A673 (cell line): Measurements from ENCODE around the gene CDON. TPM values are rescaled to one million over a fixed set of nuclear protein-coding genes. Genes with fewer than 3 reads are reported as not detected.

Source experiments
- BruUV-seq: library from RNA; stranded (reverse); fragments of 400-500 nt; replicated peaks from 2 replicates; lab custom pipeline; 2021; lab: Mats Ljungman, UMichigan
- CTCF ChIA-PET: fragments of 300-600 bp; sonication (Branson Sonifier 250); formaldehyde crosslinking; loops from one replicate; lab custom pipeline; 2022; ENCODE audit warnings: antibody characterized with exemption; lab: Charles Lee
- POLR2A ChIA-PET: fragments of 300-600 bp; sonication (Branson Sonifier 250); formaldehyde crosslinking; loops from one replicate; lab custom pipeline; 2022; ENCODE audit warnings: antibody characterized with exemption; ENCODE audit not compliant: low non-redundant PET; lab: Charles Lee
- DNase-seq: peaks from one replicate; pipeline ENCODE4 v3.0.0-alpha.2; 2015; ENCODE audit warnings: low spot score
- H3K27ac ChIP-seq: fragments of 200-600 bp; sonication (generic); 2 replicates; pipeline ENCODE4 v1.5.1; 2016; ENCODE audit warnings: mixed run types, low read depth, mild to moderate bottlenecking, mixed read lengths, antibody characterized with exemption, low read length; ENCODE audit not compliant: poor library complexity, severe bottlenecking
- H3K27me3 ChIP-seq: fragments of 200-600 bp; sonication (generic); replicated peaks from 2 replicates; pipeline ENCODE4 v1.6.1; 2017; ENCODE audit warnings: mixed run types, low read depth, mild to moderate bottlenecking, mixed read lengths, antibody characterized with exemption, low read length; ENCODE audit not compliant: insufficient read depth, poor library complexity
- H3K36me3 ChIP-seq: fragments of 200-600 bp; sonication (generic); 2 replicates; pipeline ENCODE4 v1.6.1; 2016; ENCODE audit warnings: mixed run types, mild to moderate bottlenecking, mixed read lengths, antibody characterized with exemption, low read length; ENCODE audit not compliant: insufficient read depth, poor library complexity, severe bottlenecking
- H3K4me1 ChIP-seq: fragments of 200-600 bp; sonication (generic); 2 replicates; pipeline ENCODE4 v1.6.1; 2017; ENCODE audit warnings: mixed run types, mild to moderate bottlenecking, mixed read lengths, antibody characterized with exemption, low read length; ENCODE audit not compliant: insufficient read depth, poor library complexity, severe bottlenecking
- H3K4me3 ChIP-seq: fragments of 200-600 bp; sonication (generic); 2 replicates; pipeline ENCODE4 v1.5.1; 2016; ENCODE audit warnings: low read depth, mixed run types, mild to moderate bottlenecking, mixed read lengths, low read length; ENCODE audit not compliant: poor library complexity, severe bottlenecking
- H3K9me3 ChIP-seq: fragments of 200-600 bp; sonication (generic); 2 replicates; pipeline ENCODE4 v1.6.1; 2016; ENCODE audit warnings: mixed run types, low read depth, mild to moderate bottlenecking, mixed read lengths, antibody characterized with exemption, low read length; ENCODE audit not compliant: poor library complexity, severe bottlenecking
- EZH2 ChIP-seq: fragments of 200-600 bp; sonication (generic); IDR thresholded peaks from 2 replicates; pipeline ENCODE4 v1.6.1; 2017; ENCODE audit warnings: borderline replicate concordance, low read depth, mild to moderate bottlenecking, mixed read lengths, antibody characterized with exemption, low read length; ENCODE audit not compliant: poor library complexity, severe bottlenecking
- intact Hi-C: fragments of 100-400 bp; cut with micrococcal nuclease; formaldehyde crosslinking; loops from one replicate; pipeline ENCODE4 v1.10.0; 2022; ENCODE audit not compliant: unreplicated experiment
- total RNA-seq: library from RNA; stranded (reverse); gene quantifications from 2 replicates; pipeline ENCODE4 v1.2.3, GENCODE V29; 2021
- TF ChIP-seq, protein P1 (sequence below): fragments of 300-800, 200-600 bp; sonication (generic); conservative IDR thresholded peaks from 2 replicates; pipeline ENCODE4 v1.5.1; 2017; ENCODE audit warnings: low read depth, mild to moderate bottlenecking, antibody characterized with exemption, low read length, moderate library complexity, mixed read lengths

CDON gene
- total RNA-seq, 1 experiment from 2014 or later = 25.3 TPM

DNA sequence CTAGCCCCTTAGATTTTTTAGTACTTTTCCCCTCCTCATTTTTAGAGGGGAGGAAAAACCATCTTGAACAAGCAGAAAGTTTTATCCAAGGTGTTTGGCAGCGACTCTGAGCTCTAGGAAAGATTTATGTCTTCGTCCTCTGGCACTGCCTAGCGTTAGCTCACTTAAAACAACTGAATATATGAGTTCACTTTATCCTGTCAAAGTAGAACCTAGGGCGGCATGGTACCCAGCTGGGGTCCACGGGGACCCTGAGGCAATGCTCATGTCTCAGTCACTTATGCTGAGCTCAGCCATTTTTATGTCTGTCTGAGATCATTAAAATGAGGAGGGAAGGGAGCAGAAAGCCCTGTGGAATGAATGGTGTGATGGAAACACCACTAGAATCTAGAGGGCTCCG is 131.0 kb downstream of the CDON start:
- ChIA-PET POLR2A (no interaction called here), CTCF (no interaction called here)
- intact Hi-C loops = no loop called here
- H3K27ac ChIP-seq = no peak overlapping the region
- H3K27me3 ChIP-seq = peaks cover 8% of the 10 kb centered on the region
- no TSS peak for BruUV-seq
- no peak for DNase-seq
- no peaks in the 10 kb centered on the region for H3K36me3 ChIP-seq
- TF ChIP-seq, protein P1, sequence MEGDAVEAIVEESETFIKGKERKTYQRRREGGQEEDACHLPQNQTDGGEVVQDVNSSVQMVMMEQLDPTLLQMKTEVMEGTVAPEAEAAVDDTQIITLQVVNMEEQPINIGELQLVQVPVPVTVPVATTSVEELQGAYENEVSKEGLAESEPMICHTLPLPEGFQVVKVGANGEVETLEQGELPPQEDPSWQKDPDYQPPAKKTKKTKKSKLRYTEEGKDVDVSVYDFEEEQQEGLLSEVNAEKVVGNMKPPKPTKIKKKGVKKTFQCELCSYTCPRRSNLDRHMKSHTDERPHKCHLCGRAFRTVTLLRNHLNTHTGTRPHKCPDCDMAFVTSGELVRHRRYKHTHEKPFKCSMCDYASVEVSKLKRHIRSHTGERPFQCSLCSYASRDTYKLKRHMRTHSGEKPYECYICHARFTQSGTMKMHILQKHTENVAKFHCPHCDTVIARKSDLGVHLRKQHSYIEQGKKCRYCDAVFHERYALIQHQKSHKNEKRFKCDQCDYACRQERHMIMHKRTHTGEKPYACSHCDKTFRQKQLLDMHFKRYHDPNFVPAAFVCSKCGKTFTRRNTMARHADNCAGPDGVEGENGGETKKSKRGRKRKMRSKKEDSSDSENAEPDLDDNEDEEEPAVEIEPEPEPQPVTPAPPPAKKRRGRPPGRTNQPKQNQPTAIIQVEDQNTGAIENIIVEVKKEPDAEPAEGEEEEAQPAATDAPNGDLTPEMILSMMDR = no peak
- no peak for TF ChIP-seq EZH2
- no peaks in the 10 kb centered on the region for H3K4me1 ChIP-seq
- no peak overlapping the region for H3K4me3 ChIP-seq
- H3K9me3 ChIP-seq = no peaks in the 10 kb centered on the region

DNA sequence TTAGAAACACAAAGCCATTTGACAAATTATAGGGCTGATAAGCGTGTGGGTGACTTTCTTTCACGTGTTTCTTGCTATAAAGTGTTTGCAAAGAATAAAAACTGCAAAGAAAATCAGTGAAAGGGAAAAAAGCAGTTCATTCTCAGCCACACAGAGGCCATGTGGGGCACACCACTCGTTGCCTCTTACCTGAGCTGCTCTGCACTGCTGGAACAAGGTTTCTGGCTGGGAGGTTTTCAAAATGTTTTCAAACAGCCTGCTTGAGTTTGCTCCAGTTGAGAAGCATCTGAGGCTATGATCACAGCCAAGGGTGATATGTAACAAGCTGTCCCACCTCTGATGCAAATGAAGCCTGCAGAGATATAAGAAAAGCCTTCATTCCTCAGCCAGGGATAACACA is 131.6 kb downstream of the CDON start:
- H3K4me3 ChIP-seq = no peak overlapping the region
- no peak for TF ChIP-seq EZH2
- TF ChIP-seq, protein P1 = no peak
- H3K27me3 ChIP-seq = peaks cover 8% of the 10 kb centered on the region
- no peaks in the 10 kb centered on the region for H3K9me3 ChIP-seq
- no peaks in the 10 kb centered on the region for H3K4me1 ChIP-seq
- no peak for DNase-seq
- ChIA-PET POLR2A (no interaction called here), CTCF (no interaction called here)
- no peak overlapping the region for H3K27ac ChIP-seq
- BruUV-seq = no TSS peak
- intact Hi-C loops = no loop called here
- H3K36me3 ChIP-seq = no peaks in the 10 kb centered on the region

DNA sequence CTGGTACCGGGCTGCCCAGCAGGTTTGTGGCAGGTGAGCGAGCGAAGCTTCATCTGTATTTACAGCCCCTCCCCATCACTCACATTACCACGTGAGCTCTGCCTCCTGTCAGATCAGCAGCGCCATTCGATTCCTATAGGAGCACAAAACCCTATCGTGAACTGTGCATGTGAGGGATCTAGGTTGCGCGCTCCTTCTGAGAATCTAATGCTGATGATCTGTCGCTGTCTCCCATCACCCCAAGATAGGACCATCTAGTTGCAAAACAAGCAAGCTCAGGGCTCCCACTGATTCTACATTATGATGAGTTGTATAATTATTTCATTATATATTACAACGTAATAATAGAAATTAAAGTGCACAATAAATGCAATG is 132.6 kb downstream of the CDON start:
- CTCF ChIA-PET = no interaction called here
- DNase-seq = no peak
- H3K27me3 ChIP-seq = peaks cover 8% of the 10 kb centered on the region
- no peaks in the 10 kb centered on the region for H3K36me3 ChIP-seq
- POLR2A ChIA-PET = no interaction called here
- H3K9me3 ChIP-seq = no peaks in the 10 kb centered on the region
- H3K4me3 ChIP-seq = no peak overlapping the region
- no peak overlapping the region for H3K27ac ChIP-seq
- no TSS peak for BruUV-seq
- H3K4me1 ChIP-seq = no peaks in the 10 kb centered on the region
- intact Hi-C loops = no loop called here
- no peak for TF ChIP-seq EZH2
- TF ChIP-seq, protein P1 = no peak
